NCI-H1694 (cell line): ENCODE results near the gene TNRC18.
"Not testable (repeated sequence)": the region's sequence is repeated elsewhere in the genome, so short reads cannot be mapped to it uniquely, and the experiment has no call there.

ENCODE experiments used
- DNase-seq: peaks from one replicate; lab custom pipeline; 2025; lab: John Stamatoyannopoulos, UW

Gene TNRC18, protein sequence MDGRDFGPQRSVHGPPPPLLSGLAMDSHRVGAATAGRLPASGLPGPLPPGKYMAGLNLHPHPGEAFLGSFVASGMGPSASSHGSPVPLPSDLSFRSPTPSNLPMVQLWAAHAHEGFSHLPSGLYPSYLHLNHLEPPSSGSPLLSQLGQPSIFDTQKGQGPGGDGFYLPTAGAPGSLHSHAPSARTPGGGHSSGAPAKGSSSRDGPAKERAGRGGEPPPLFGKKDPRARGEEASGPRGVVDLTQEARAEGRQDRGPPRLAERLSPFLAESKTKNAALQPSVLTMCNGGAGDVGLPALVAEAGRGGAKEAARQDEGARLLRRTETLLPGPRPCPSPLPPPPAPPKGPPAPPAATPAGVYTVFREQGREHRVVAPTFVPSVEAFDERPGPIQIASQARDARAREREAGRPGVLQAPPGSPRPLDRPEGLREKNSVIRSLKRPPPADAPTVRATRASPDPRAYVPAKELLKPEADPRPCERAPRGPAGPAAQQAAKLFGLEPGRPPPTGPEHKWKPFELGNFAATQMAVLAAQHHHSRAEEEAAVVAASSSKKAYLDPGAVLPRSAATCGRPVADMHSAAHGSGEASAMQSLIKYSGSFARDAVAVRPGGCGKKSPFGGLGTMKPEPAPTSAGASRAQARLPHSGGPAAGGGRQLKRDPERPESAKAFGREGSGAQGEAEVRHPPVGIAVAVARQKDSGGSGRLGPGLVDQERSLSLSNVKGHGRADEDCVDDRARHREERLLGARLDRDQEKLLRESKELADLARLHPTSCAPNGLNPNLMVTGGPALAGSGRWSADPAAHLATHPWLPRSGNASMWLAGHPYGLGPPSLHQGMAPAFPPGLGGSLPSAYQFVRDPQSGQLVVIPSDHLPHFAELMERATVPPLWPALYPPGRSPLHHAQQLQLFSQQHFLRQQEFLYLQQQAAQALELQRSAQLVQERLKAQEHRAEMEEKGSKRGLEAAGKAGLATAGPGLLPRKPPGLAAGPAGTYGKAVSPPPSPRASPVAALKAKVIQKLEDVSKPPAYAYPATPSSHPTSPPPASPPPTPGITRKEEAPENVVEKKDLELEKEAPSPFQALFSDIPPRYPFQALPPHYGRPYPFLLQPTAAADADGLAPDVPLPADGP (N-terminal part only)

DNA sequence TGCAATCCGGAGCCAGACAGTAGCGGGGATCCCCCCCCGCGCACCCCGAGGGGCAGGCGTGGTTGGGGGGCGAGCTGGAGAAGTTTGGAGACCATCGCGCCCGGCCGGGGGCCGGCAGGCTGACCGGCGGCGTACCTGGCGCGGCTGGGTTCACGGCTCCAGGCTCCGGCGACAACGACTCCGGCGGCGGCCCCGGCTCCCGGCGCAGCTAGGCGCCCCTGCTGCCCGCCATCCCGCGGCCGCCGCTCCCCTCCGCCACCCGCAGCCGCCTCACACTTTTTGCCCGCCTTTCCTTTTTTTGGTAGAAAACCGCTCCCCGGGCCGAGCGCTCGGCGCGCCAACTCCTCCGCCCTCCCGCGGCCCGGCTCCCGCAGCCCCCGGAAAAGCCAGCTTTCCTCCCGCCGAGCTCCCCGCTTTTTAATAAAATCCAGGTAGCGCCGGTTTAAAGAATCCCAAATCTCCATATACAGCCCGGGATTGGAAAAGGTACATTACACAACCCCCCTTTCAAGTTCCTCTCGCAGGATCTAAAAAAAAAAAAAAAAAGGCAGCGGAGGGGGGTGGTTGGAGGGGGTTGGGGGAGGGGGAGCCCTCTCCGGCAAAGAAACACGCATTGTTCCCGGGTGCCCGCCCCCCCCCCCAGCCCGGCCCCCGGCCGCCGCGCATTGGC is at the start of gene TNRC18:
Gene TNRC18, minus strand, starts transcription at position 529 of the 670 bp plus-strand sequence. CDS start 2,588 bp downstream, outside the sequence.
- DNase-seq, result no peak

DNA sequence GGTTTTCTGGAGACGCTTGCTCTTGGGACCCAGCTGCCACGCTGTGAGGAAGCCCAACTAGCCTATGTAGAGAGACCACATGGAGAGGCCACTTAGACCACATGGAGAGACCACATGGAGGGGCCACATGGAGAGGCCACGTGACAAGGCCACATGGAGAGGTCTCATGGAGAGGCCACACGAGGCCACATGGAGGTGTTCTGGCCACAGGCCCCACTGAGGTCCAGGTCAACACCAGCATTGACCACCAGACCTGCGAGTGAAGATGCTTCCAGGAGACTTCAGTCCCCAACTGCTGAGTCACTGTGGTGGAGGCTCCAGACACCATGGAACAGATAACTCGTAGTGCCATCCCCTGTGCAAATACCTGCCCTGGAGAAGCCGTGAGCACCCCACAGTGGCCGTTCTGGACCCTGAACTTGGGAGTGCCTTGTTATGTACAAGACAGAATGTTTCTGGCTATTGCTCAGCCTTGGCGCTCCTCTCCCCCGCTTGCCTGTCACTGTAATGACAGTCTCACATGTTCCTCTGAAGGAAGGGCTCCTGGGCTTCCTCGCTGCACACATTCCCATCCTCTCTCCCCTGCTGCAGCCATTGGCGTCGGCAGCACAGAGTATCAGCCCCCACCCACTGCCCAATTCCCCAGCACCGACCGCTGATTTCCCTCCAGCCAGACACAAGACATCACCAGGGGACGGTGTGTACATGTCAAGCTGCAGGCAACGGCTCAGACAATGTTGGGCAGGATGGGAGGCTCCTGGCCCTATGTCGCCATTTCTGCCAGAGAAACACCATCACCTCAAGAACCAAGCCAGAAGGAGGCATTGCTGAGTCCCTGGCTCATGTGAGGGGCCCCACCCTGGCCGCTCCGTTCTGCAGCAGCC is 49.0 kb upstream of the TNRC18 start:
- DNase-seq, result no peak

DNA sequence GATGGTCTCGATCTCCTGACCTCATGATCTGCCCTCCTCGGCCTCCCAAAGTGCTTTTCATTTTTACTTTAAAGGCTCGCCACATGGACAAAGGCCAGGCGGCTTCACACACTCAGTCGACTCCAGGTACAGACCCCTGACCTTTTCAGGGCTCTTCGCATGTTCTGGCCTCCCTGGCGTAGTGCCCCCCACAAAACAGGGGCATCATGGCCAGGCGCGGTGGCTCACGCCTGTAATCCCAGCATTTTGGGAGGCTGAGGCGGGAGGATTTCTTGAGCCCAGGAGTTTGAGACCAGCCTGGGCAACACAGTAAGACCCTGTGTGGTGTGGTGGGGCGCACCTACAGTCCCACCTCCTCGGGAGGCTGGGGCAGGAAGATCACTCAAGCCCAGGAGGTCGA is 48.0 kb upstream of the TNRC18 start:
- not testable (repeated sequence) for DNase-seq

DNA sequence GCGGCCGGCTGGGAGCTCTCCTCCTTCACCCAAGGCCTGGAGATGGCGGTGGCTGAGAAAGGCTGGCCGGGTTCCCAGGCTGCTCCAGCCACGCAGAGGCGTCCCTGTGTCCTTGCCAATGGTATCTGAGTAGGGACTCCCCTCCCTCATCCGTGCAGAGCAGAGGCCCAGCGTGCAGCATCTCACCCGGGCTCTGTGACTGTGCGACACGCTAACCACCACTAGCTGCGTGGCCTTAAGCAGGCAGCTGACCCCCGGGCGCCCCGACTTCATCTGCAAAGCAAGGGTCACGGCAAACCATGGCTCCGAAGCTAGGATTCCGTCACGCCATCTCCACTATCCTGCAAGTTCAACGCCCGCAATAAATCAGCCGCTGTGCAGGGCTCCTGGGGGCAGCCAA is 47.2 kb upstream of the TNRC18 start:
- no peak for DNase-seq

DNA sequence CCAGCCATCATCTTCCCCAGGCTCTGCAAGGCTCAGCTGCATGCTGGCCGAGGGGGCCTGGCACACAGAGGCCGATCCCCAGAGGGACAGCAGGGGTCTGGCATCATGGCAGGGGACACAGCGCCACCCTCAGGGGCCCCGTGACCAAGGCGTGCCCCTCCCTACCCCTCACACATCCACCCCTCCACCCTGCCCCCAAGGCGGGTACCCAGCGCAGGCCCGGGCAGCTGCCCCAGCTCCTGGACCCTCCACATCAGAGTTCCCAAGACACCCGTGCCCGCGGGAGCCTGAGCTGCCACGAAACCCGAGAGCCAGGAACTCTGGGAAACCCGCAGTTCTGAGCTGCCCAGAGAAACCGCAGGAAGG is 46.5 kb upstream of the TNRC18 start:
- DNase-seq, result no peak

DNA sequence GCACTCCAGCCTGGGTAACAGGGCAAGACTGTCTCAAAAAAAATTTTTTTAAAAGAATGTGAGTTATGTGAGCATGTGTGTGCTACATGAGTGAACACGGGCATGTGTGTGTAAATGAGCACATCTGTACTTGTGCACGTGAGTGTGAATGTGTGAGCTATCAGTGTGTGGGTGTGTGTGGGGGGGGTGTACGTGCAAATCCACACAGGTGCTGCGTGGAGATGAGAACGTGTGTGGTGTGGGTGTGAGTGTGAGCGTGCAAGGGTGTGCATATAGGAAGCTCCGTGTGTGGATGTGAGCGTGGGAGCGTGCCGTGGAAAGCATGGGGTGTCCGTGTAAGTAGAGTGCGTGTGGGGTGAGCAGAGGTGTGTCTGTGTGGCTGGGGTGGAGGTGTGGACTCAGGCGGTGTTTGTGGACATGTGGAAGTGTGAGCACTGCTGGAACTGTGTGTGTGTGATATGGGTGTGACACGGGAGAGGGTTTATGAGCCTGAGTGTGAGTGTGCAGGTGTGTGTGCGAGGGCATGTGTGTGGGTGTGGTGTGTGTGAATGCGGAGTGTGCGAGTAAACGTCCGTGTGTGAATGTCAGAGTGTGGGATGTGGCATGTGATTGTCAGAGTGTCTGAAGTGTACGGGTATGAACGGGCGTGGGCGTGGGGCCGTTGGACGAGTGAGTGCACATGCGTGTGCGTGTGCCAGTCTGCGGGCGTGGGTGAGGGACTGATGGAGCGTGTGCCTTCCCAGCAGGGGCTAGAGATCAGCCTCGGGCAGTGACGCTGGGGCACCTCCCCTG is 45.9 kb upstream of the TNRC18 start:
- DNase-seq, result no peak

DNA sequence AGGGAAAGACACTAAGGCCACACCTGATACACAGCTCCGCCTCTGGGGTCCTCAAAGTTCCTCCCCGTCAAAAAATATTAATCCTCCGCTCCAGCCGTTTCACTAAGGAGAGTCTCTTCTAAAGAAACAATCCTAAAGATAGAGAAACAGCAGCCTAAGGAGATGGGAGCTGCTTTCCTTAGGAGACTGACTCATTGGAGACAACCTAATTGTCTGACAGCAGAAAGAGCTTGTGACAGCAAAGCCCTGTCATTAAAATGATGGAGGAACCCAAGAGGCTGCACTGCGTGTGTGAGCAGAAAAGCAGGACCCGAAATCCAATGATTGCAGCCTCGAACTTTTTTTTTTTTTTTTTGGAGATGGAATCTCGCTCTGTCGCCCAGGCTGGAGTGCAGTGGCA is 44.0 kb upstream of the TNRC18 start:
- no peak for DNase-seq

DNA sequence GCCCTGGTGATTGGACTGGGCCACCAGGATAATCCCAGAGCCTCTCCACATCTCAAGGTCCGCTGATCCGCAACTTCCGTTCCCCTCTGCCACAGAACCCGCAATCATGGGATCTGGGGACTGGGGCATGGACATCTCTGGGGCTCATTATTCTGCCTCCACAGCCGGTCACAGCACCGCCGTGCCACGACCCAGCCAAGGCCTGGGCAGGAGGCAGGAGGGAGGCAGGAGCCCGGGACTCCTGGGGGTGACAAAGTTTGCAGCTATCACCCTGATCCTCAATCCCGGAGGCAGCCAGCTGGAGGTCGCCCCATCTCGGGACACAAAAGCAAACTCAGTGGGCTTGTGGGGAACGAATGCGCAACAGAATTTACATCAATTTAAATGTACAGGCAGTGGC is 42.9 kb upstream of the TNRC18 start:
- no peak for DNase-seq

DNA sequence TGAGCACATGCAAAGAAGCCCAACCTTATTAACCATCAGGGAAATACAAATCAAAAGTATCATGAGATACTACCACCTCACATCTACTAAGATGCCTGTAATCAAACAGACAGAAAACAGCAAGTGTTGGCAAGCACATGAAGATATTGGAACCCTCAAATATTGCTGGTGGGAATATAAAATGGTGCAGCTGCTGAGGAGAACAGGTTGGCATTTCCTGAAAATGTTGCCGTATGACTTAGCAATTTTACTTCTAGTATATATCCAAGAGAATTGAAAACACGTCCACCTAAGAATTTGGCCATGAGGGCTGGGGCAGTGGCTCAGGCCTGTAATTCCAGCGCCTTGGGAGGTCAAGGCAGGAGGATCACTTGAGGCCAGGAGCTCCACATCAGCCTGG is 39.4 kb upstream of the TNRC18 start:
- DNase-seq, result no peak

DNA sequence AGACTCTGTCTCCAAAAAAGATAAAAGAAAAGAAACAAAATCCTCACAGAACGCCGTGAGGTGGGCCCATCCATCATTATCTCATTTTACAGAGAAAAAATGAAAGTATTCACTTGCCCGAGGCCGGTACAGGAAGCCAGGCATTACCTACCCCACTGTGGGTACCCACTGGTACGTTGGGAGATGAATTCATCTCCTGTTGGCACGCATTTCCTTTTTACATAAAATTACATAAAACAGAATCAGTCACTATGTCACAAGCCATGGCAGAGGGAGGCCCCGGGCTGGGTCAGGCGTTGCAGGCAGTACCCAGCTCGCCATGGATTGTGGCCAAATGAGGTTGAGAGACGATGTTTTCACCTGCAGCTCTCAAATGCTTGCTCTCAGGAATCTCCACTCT is 38.6 kb upstream of the TNRC18 start:
- no peak for DNase-seq

DNA sequence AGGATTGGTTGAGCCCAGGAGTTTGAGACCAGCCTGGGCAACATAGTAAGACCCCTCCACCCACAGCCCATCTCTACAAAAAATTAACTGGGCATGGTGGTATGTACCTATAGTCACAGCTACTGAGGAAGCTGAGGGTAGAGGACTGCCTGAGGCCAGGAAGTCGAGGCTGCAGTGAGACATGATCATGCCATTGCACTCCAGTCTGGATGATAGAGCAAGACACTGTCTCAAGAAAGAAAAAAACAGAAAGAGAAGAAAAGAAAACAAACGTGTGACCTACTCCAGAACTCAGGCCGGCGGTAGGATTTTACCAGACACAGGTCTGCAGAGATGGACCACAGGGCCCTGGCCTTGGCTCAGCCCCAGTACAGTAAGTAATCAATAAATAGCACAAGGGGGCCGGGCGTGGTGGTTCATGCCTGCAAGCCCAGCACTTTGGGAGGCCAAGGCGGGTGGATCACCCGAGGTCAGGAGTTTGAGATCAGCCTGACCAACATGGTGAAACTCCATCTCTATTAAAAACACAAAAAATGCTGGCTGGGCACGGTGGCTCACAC is 35.4 kb upstream of the TNRC18 start:
- no peak for DNase-seq

DNA sequence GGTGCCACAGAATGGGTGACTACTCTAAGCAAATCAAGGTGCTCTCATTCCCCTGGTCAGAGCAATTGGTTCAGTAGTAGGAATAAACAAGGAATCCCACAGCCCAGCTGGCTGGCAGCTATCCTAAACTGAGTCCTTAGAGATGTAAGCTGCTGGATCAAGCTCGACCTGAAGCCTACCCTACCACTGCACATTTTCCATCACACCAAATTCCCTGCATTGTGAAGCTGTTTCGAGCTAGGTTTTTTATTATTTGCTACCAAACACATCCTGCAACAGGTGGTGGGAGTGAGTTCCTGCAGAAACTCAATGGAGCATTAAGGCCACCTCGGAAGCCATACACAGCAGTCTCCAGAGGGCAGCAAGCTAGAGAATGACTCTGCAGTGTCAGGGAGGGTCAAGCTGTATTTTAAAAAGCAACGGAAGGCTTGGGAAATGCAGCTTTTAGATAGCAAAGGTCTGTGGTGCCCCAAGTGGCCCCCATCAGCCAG is 33.7 kb upstream of the TNRC18 start:
- no peak for DNase-seq

DNA sequence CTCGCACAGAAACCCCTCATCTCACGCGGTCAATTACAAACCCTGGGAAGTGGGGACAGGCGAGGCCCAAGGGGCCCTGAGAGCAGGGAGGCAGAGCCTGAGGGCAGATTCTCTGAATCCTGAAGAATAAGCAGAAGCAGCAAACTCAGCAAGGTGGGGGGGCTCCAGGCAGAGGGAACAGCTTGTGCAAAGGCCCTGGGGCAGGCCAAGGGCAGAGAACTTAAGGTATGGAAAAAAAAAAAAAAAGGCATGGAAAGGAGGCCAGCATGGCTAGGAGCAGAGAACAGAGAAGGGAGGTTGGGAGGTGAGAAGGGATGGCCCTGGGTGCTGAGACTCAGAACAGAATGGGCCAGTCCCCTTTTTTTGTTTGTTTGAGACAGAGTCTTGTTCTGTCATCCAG is 32.8 kb upstream of the TNRC18 start:
- no peak for DNase-seq

DNA sequence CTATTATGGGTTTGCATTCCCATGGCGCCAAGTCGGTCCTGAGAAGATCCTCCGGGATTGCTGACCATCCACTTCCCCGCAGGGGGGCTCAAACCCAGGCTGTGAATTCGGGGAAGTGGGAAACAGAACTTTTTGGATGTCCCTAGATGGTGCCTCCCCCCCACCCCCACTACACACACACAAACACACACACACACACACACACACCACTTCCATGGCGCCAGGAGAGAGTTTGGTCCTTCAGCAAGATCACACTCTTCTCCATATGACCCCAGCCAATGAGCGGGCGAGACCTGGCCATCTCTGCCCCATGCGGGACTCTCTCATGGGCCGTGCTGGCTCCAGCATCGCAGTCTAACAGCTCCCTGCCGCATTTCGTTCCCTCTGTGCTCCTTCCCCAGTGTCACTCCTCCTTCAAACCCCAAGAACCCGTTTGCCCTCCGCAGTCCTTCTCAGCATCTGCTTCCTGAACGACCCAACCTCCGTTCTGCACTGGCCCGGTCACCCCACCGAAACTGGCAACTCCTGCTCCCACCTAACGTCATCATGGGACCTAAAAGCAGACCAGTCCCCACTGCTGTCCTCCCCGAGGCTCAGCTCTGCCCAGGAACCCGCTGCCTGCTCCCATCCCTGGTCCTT is 32.1 kb upstream of the TNRC18 start:
- no peak for DNase-seq

DNA sequence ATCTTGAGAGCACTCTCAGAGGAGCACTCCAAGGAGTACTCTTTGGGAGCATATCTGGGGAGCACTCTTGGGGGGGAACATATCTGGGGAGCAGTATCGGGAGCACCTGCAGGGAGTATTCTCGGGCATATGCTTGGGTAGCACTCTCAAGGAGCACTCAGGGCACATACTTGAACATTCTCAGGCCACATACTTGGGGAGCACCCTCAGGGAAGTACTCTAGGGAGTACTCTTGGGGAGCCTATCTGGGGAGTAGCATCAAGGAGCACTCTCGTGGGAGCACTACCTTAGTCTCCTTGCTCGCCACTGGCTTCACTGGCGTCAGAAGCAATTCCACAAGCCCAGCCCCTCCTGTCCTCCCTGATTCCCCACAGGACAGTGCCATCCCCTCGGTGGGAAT is 31.5 kb upstream of the TNRC18 start:
- DNase-seq, result no peak

DNA sequence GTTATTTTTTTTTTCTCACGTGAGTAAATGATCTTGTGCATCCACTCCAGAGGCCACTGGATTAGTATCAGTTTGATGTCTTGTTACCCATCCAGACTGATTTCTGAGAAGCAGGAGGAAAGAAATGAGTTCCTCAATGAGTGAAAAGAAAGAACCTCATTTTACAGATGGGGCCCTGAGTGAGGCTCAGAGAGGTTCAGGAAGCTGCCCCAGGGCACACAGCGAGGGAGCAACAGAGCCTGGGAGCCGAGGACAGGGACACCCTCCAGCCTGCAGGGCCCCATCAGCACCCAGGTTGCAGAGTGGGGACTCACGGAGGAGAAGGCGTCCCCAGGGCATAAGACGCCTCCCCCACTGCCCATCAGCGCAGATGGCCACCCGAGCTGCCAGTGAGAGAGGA is 30.9 kb upstream of the TNRC18 start:
- DNase-seq, result no peak

DNA sequence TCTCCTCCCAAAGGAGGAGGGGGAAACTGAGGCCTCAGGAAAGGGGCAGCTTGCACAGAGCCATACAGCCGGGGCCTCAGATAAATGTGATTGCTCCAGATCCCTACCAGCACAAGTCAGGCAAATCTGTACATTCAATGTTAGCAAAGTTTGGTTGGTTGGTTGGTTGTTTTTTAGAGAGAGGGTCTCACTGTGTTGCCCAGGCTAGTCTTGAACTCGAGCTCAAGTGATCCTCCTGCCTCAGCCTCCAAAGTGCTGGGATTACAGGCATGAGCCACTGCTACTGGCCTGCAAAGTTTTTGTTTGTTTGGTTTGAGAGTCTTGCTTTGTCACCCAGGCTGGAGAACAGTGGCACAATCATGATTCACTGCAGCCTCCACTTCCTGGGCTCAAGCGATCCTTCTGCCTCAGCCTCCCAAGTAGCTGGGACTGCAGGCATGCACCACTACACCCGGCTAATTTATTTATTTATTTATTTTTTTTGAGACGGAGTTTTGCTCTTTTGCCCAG is 30.0 kb upstream of the TNRC18 start:
- no peak for DNase-seq

DNA sequence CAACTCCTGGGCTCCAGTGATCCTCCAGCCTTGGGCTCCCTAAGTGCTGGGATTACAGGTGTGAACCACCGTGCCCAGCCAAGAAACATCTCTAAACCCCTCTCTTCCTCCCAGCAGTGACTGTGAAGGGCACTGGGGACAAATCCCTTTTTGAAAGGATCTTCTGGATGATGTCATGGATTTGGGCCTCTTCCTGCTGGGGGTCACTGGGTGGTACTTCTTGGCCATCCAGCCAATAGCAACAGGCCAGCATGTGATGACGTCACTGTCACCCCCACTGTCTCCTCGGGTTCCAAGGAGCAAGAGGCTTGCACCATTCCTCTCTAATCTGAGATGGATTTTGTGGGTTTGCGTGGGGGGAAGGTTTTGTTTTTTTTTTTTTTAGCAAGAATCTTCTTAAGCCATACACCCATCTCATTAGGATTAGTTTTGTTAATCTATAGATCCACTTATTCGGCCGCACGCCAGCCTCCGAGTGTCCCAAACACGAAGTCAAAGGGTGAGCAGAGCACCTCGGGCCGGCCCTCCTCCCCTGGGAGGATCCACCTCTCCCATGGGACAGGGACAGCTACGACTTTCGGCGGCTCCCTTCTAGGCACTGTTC is 29.4 kb upstream of the TNRC18 start:
- no peak for DNase-seq

DNA sequence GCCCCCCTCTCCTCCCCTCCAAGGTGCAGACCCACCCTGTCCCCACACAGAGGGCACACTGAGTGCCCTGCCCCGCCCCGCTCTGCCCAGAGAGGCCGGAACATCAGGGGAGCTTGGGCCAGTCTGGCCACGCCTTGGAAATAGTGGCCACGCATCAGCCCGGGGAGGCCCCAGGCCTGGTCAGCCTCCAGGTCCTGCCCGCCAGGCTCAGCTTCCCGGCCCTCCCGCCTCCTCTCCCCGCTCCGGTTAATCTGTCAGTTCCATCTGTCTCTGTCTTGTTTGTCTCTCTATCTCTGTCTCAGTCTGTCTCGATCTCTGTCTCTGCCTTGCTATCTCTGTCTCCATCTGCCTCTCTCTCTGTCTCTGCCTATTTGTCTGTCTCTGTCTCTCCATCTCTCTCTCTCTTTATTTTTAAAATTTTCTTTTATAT is 28.9 kb upstream of the TNRC18 start:
- no peak for DNase-seq
